HEK293 (cell line): ENCODE data around the gene FUBP3.

Experiments used
- KLF7 ChIP-seq: fragments of 450-650 bp; formaldehyde crosslinking; IDR thresholded peaks from 2 replicates; pipeline ENCODE4 v1.5.1; 2016; ENCODE audit warnings: missing biosample characterization, missing genetic modification characterization, borderline replicate concordance
- ZFP3 ChIP-seq: fragments of 450-650 bp; formaldehyde crosslinking; IDR thresholded peaks from 2 replicates; pipeline ENCODE4 v1.5.1; 2016; ENCODE audit warnings: low read depth, missing biosample characterization, missing genetic modification characterization
- ZNF133 ChIP-seq: fragments of 450-650 bp; formaldehyde crosslinking; IDR thresholded peaks from 2 replicates; pipeline ENCODE4 v1.5.1; 2016; ENCODE audit warnings: missing biosample characterization, missing genetic modification characterization
- ZNF510 ChIP-seq: fragments of 450-650 bp; formaldehyde crosslinking; IDR thresholded peaks from 2 replicates; pipeline ENCODE4 v1.5.1; 2018; ENCODE audit warnings: mild to moderate bottlenecking, missing genetic modification characterization, missing biosample characterization; ENCODE audit not compliant: insufficient replicate concordance
- TF ChIP-seq, protein P1 (sequence below): fragments of 450-650 bp; formaldehyde crosslinking; IDR thresholded peaks from 2 replicates; pipeline ENCODE4 v1.5.1; 2016; ENCODE audit warnings: missing biosample characterization, missing genetic modification characterization

DNA sequence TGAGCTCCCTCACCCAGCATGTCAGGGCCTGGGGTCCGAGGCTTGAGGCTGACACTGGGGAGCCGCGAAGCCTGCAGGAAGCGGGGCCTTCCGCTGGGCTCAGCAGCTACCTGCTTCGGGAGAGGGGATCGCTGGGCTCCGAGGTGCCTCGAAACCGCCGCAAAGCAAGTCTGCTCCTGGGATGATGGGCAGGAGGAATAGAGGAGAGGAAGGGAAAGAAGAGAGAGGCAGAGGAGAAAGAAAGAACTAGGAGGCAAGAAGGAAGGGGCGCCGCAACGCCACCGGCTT is 83.5 kb downstream of the FUBP3 start:
- no peak for TF ChIP-seq ZFP3 (tag by site-specific recombination)
- TF ChIP-seq, protein P1, sequence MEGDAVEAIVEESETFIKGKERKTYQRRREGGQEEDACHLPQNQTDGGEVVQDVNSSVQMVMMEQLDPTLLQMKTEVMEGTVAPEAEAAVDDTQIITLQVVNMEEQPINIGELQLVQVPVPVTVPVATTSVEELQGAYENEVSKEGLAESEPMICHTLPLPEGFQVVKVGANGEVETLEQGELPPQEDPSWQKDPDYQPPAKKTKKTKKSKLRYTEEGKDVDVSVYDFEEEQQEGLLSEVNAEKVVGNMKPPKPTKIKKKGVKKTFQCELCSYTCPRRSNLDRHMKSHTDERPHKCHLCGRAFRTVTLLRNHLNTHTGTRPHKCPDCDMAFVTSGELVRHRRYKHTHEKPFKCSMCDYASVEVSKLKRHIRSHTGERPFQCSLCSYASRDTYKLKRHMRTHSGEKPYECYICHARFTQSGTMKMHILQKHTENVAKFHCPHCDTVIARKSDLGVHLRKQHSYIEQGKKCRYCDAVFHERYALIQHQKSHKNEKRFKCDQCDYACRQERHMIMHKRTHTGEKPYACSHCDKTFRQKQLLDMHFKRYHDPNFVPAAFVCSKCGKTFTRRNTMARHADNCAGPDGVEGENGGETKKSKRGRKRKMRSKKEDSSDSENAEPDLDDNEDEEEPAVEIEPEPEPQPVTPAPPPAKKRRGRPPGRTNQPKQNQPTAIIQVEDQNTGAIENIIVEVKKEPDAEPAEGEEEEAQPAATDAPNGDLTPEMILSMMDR (tag by site-specific recombination): no peak
- TF ChIP-seq ZNF510 (tag by site-specific recombination): no peak
- no peak for TF ChIP-seq KLF7 (tag by site-specific recombination)
- TF ChIP-seq ZNF133 (tag by site-specific recombination): no peak
